Right cardiac atrium (tissue), 5 donors: Measurements from ENCODE around the gene SMAP1. TPM values are rescaled to one million over a fixed set of nuclear protein-coding genes. Genes with fewer than 3 reads are reported as not detected.

Source experiments
- ATAC-seq, 2 donors: fragments of 200-7000 bp; cut with Tn5 transposase; one replicate each; pipeline versions ENCODE4 v1.8.0 to v1.9.1; 2020; ENCODE audit warnings: moderate library complexity in 2 of 2, mild to moderate bottlenecking in 1 of 2
- DNase-seq, 3 donors: peaks; one replicate each; pipeline ENCODE4 v3.0.0-alpha.2; 2020
- H3K27ac ChIP-seq: one replicate; pipeline ENCODE4 v1.5.1; 2013; ENCODE audit warnings: mild to moderate bottlenecking, low read length, control low read depth, moderate library complexity
- H3K27me3 ChIP-seq: one replicate; pipeline ENCODE4 v1.6.1; 2013; ENCODE audit not compliant: control insufficient read depth, insufficient read depth
- H3K4me1 ChIP-seq: one replicate; pipeline ENCODE4 v1.6.1; 2013; ENCODE audit warnings: low read length; ENCODE audit not compliant: control insufficient read depth, insufficient read depth
- H3K4me3 ChIP-seq: one replicate; pipeline ENCODE4 v1.5.1; 2013; ENCODE audit warnings: low read length, control low read depth
- H3K9me3 ChIP-seq: one replicate; pipeline ENCODE4 v1.6.1; 2013; ENCODE audit warnings: low read length; ENCODE audit not compliant: control insufficient read depth
- WGBS: extraction: QIAGEN DNeasy Blood & Tissue Kit; methylation state at CpG from one replicate; pipeline ENCODE4 v1.1.7; 2013; 5-methylcytosine and 5-hydroxymethylcytosine counted together
- intact Hi-C, 4 donors: fragments of 100-400 bp; cut with DNase I; formaldehyde crosslinking; loops; one replicate each; pipeline versions ENCODE4 v1.11.0 to v1.14.0; 2022 to 2023
- polyA plus RNA-seq: library from polyadenylated mRNA; stranded (reverse); fragments of 200-250 nt; gene quantifications from one replicate; pipeline ENCODE4 v1.2.3, GENCODE V29; 2013
- total RNA-seq, 4 donors: library from RNA; stranded (reverse); fragmentation: NEBNext Ultra II Directional; extraction: Animal tissue kit (Norgen Biotek cat#: 25700); gene quantifications; one replicate each; pipeline ENCODE4 v1.2.1, GENCODE V29; 2021
- donor health status: healthy with polysubstance abuse.
- donor health status: DM: no; HTN: yes; CAD: no.
- donor health status: DM: no; HTN: no; CAD: no.
- donor health status: DM: no; HTN: yes; CAD: no; lungs with severe emphysema.
- donor health status: DM: yes; HTN: yes; CAD: no.

The SMAP1 gene
- total and polyA plus RNA-seq, 5 donors = 16.2 to 36.0 (median 31.3) TPM

- Histone ChIP-seq H3K4me1 (peaks cover 1% of the 10 kb centered on the region), H3K27me3 (no peaks in the 10 kb centered on the region), H3K9me3 (no peaks in the 10 kb centered on the region), H3K27ac (no peak overlapping the region), H3K4me3 (no peak overlapping the region)
- WGBS = 50% methylated on average over 2 of the region's 2 CpGs
- intact Hi-C loops = loop anchor here in 1 of 4 donors (5.0 to 10.0 kb wide), 2 partner anchors 174 to 306 kb away; no protein-coding TSS in a partner anchor
- ATAC-seq (no peak), DNase-seq (no peak)
These were observed 40.8 kb downstream of the SMAP1 start for GRCh38 chr6:70708448-70708847.

GRCh38 chr6:70709826-70710225, 42.1 kb downstream of the SMAP1 start:
- intact Hi-C loops = loop anchor here in 1 of 4 donors (5.0 to 10.0 kb wide), 2 partner anchors 172 to 305 kb away; no protein-coding TSS in a partner anchor
- no peak overlapping the region for H3K27ac ChIP-seq
- peaks cover 1% of the 10 kb centered on the region for H3K4me1 ChIP-seq
- 96% methylated on average over 3 of the region's 3 CpGs for WGBS
- DNase-seq (no peak), ATAC-seq (no peak)
- H3K27me3 ChIP-seq = no peaks in the 10 kb centered on the region
- H3K4me3 ChIP-seq = no peak overlapping the region
- no peaks in the 10 kb centered on the region for H3K9me3 ChIP-seq

- Histone ChIP-seq H3K27me3 (no peaks in the 10 kb centered on the region), H3K4me1 (peaks cover 7% of the 10 kb centered on the region), H3K27ac (no peak overlapping the region), H3K4me3 (no peak overlapping the region), H3K9me3 (no peaks in the 10 kb centered on the region)
- intact Hi-C loops = no loop called here
- DNase-seq (no peak), ATAC-seq (no peak)
These were observed 47.1 kb downstream of the SMAP1 start for GRCh38 chr6:70714716-70715257.

GRCh38 chr6:70717038-70717801, 49.5 kb downstream of the SMAP1 start:
- Histone ChIP-seq H3K27ac (no peak overlapping the region), H3K4me3 (no peak overlapping the region), H3K9me3 (no peaks in the 10 kb centered on the region), H3K4me1 (peaks cover 7% of the 10 kb centered on the region), H3K27me3 (no peaks in the 10 kb centered on the region)
- ATAC-seq (no peak), DNase-seq (no peak)
- intact Hi-C loops = no loop called here
- 59% methylated on average over 5 of the region's 5 CpGs for WGBS

DNA sequence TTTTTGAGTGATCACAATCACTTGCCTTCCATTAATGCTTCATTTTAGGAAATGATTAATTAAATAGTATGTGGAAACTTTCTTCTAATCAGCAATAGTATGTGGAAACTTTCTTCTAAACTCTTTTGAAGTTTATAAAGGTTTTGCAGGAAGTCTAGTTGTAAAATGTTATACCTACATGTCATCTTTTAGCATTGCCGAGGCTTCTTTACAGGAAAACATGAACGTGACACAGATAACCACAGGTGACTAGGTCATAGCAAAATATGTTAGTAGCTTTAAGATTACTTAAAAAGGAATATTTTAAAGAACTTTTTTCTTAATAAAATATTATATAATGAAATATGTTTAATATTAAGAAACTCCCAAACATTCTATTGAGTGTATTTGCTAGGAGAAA, 56.8 kb downstream of the SMAP1 start:
- peaks cover 2% of the 10 kb centered on the region for H3K4me1 ChIP-seq
- 66% methylated on average over 2 of the region's 2 CpGs for WGBS
- ATAC-seq = no peak
- no peaks in the 10 kb centered on the region for H3K27me3 ChIP-seq
- no peaks in the 10 kb centered on the region for H3K9me3 ChIP-seq
- H3K4me3 ChIP-seq = no peak overlapping the region
- no peak overlapping the region for H3K27ac ChIP-seq
- DNase-seq = no peak
- intact Hi-C loops = no loop called here

GRCh38 chr6:70725817-70726415, 58.2 kb downstream of the SMAP1 start:
- DNase-seq (no peak), ATAC-seq (no peak)
- intact Hi-C loops = no loop called here
- Histone ChIP-seq H3K4me1 (peaks cover 4% of the 10 kb centered on the region), H3K4me3 (no peak overlapping the region), H3K9me3 (no peaks in the 10 kb centered on the region), H3K27me3 (no peaks in the 10 kb centered on the region), H3K27ac (no peak overlapping the region)
- 80% methylated on average over 3 of the region's 3 CpGs for WGBS

DNA sequence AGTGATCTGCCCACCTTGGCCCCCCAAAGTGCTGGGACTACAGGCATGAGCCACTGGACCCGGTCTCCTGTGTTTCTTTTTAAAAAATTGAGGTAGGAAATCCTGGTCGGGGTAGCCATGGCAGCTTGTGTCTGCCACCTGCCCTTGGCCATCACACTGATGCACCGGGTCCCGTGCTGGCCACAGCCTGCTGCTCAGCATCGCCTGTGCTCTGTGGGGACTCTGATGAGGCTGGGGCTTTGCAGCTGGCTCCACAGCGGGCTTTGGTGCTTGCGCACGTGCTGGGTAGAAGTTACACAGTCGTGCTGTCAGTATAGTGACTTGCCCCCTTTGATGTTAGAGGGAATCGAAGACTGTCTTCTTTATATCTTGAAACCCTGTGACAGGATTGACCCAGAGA, 66.7 kb downstream of the SMAP1 start:
- WGBS = 96% methylated on average over 10 of the region's 10 CpGs
- no peak overlapping the region for H3K4me3 ChIP-seq
- ATAC-seq (peak in 1 of 2 donors; percentile 41), DNase-seq (no peak)
- no peaks in the 10 kb centered on the region for H3K9me3 ChIP-seq
- no peaks in the 10 kb centered on the region for H3K27me3 ChIP-seq
- no peak overlapping the region for H3K27ac ChIP-seq
- peaks cover 3% of the 10 kb centered on the region for H3K4me1 ChIP-seq
- intact Hi-C loops = no loop called here

GRCh38 chr6:70734979-70735378, 67.3 kb downstream of the SMAP1 start:
- Histone ChIP-seq H3K4me3 (no peak overlapping the region), H3K27me3 (no peaks in the 10 kb centered on the region), H3K27ac (no peak overlapping the region), H3K4me1 (peaks cover under 1% of the 10 kb centered on the region), H3K9me3 (no peaks in the 10 kb centered on the region)
- no peak for DNase-seq
- intact Hi-C loops = no loop called here
- WGBS = 53% methylated on average over 1 of the region's 1 CpG
- no peak for ATAC-seq

DNA sequence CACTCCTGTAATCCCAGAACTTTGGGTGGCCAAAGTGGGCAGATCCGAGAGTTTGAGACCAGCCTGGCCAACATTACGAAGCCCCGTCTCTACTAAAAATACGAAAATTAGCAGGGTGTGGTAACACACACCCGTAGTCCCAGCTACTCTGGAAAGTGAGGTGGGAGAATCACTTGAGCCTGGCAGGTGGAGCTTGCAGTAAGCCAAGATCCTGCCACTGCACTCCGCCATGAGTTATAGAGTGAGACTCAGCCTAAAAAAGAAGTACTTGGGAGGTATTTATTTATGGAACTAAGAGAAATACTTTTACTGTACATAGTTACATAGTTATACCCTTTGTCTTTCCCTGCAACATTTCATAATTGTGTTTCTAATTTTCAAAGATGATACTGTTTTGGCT, 67.8 kb downstream of the SMAP1 start:
- DNase-seq = no peak
- no peak for ATAC-seq
- H3K4me3 ChIP-seq = no peak overlapping the region
- H3K27me3 ChIP-seq = no peaks in the 10 kb centered on the region
- intact Hi-C loops = no loop called here
- no peak overlapping the region for H3K27ac ChIP-seq
- 88% methylated on average over 6 of the region's 6 CpGs for WGBS
- H3K4me1 ChIP-seq = no peaks in the 10 kb centered on the region
- H3K9me3 ChIP-seq = no peaks in the 10 kb centered on the region

- no peak overlapping the region for H3K4me3 ChIP-seq
- no peaks in the 10 kb centered on the region for H3K27me3 ChIP-seq
- 96% methylated on average over 2 of the region's 2 CpGs for WGBS
- intact Hi-C loops = no loop called here
- DNase-seq (no peak), ATAC-seq (no peak)
- H3K27ac ChIP-seq = no peak overlapping the region
- H3K9me3 ChIP-seq = no peaks in the 10 kb centered on the region
- H3K4me1 ChIP-seq = no peaks in the 10 kb centered on the region
These were observed 70.3 kb downstream of the SMAP1 start for GRCh38 chr6:70738028-70738427.

- Histone ChIP-seq H3K4me3 (no peak overlapping the region), H3K4me1 (no peaks in the 10 kb centered on the region), H3K27me3 (no peaks in the 10 kb centered on the region), H3K9me3 (no peaks in the 10 kb centered on the region), H3K27ac (no peak overlapping the region)
- no peak for ATAC-seq
- intact Hi-C loops = no loop called here
- WGBS = 99% methylated on average over 2 of the region's 2 CpGs
- no peak for DNase-seq
These were observed 71.9 kb downstream of the SMAP1 start for GRCh38 chr6:70739534-70739933.
